SK-N-SH (cell line): ENCODE data around the gene CTSE. TPM values are rescaled to one million over a fixed set of nuclear protein-coding genes. Genes with fewer than 3 reads are reported as not detected.

Experiments
- CTCF ChIA-PET: fragments of 300-600, 350-600 bp; formaldehyde crosslinking; extraction: SDS; loops from one replicate; lab custom pipeline; 2021; lab: Yijun Ruan, JAX
- POLR2A ChIA-PET: fragments of 350-600 bp; sonication (Branson Sonifier 250); formaldehyde crosslinking; extraction: SDS; loops from one replicate; lab custom pipeline; 2020; ENCODE audit warnings: antibody characterized with exemption, inconsistent platforms; lab: Yijun Ruan, JAX
- DNase-seq: peaks from one replicate; pipeline ENCODE4 v3.0.0; 2012
- H2AFZ ChIP-seq: fragments of 200-600 bp; sonication (generic); 2 replicates; pipeline ENCODE4 v1.8.1; 2016; ENCODE audit warnings: antibody characterized with exemption, mild to moderate bottlenecking, low read depth
- H3F3A ChIP-seq: fragments of 200-600 bp; sonication (generic); replicated peaks from 2 replicates; pipeline ENCODE3; 2016; ENCODE audit warnings: antibody characterized with exemption, mild to moderate bottlenecking; ENCODE audit not compliant: insufficient read depth
- H3K27ac ChIP-seq, 2 experiments: fragments of 200-500 bp in 1 of 2; fragments of 200-600 bp in 1 of 2; sonication (Bioruptor generic) in 1 of 2; sonication (generic), shearing (Covaris generic) in 1 of 2; 2 replicates each; pipeline versions ENCODE4 v1.5.1 to v1.6.1; 2014 to 2016; ENCODE audit warnings: low read depth in 2 of 2, inconsistent platforms in 1 of 2, low read length in 1 of 2, mild to moderate bottlenecking in 1 of 2, mixed read lengths in 1 of 2
- H3K27me3 ChIP-seq: fragments of 200-600 bp; sonication (generic), shearing (Covaris generic); 2 replicates; pipeline ENCODE4 v1.6.1; 2016; ENCODE audit warnings: mixed run types; ENCODE audit not compliant: insufficient read depth
- H3K36me3 ChIP-seq, 2 experiments: fragments of 200-500 bp in 1 of 2; fragments of 200-600 bp in 1 of 2; sonication (Bioruptor generic) in 1 of 2; sonication (generic) in 1 of 2; replicated peaks in 1 of 2; 2 replicates each; pipeline versions ENCODE3 to v1.5.1; 2014 to 2016; ENCODE audit warnings: low read length in 1 of 2, mild to moderate bottlenecking in 1 of 2; ENCODE audit not compliant: insufficient read depth in 2 of 2, control insufficient read depth in 1 of 2
- H3K4me1 ChIP-seq, 2 experiments: fragments of 200-500 bp in 1 of 2; fragments of 200-600 bp in 1 of 2; sonication (Bioruptor generic) in 1 of 2; sonication (generic), shearing (Covaris generic) in 1 of 2; 2 replicates each; pipeline versions ENCODE4 v1.5.1 to v1.6.1; 2014 to 2016; ENCODE audit warnings: low read depth in 1 of 2, low read length in 1 of 2, mixed run types in 1 of 2; ENCODE audit not compliant: insufficient read depth in 2 of 2, control insufficient read depth in 1 of 2
- H3K4me2 ChIP-seq: fragments of 200-600 bp; sonication (generic), shearing (Covaris generic); 2 replicates; pipeline ENCODE4 v1.6.1; 2017; ENCODE audit warnings: mixed run types
- H3K4me3 ChIP-seq, 2 experiments: fragments of 200-500 bp in 1 of 2; fragments of 200-600 bp in 1 of 2; sonication (Bioruptor generic) in 1 of 2; sonication (generic), shearing (Covaris generic) in 1 of 2; 2 replicates each; pipeline versions ENCODE4 v1.5.1 to v1.8.1; 2014 to 2016; ENCODE audit warnings: low read depth in 2 of 2, inconsistent platforms in 1 of 2, low read length in 1 of 2, mild to moderate bottlenecking in 1 of 2, mixed read lengths in 1 of 2, moderate library complexity in 1 of 2
- H3K79me2 ChIP-seq: fragments of 200-600 bp; sonication (generic); 2 replicates; pipeline ENCODE4 v1.8.1; 2017; ENCODE audit warnings: mild to moderate bottlenecking; ENCODE audit not compliant: insufficient read depth
- H3K9ac ChIP-seq: fragments of 200-600 bp; sonication (generic); 2 replicates; pipeline ENCODE4 v1.6.1; 2017; ENCODE audit warnings: mixed run types
- H3K9me2 ChIP-seq: fragments of 200-600 bp; sonication (generic); 2 replicates; pipeline ENCODE4 v1.6.1; 2017; ENCODE audit warnings: mixed run types
- H3K9me3 ChIP-seq: fragments of 200-600 bp; sonication (generic); 2 replicates; pipeline ENCODE4 v1.6.1; 2017; ENCODE audit warnings: mixed run types, mild to moderate bottlenecking, moderate library complexity
- H4K20me1 ChIP-seq: fragments of 200-600 bp; sonication (generic); 2 replicates; pipeline ENCODE4 v1.6.1; 2017; ENCODE audit warnings: mild to moderate bottlenecking, mixed run types; ENCODE audit not compliant: insufficient read depth
- CHD2 ChIP-seq: fragments of 150-350 bp; IDR thresholded peaks from 2 replicates; pipeline ENCODE4 v1.6.1; 2018; ENCODE audit warnings: low read length; ENCODE audit not compliant: partially characterized antibody
- EP300 ChIP-seq, 2 experiments: IDR thresholded peaks; 2 replicates each; pipeline versions ENCODE4 v1.4.0 to v1.6.1; 2012; ENCODE audit warnings: borderline replicate concordance in 1 of 2, low read depth in 1 of 2, low read length in 1 of 2
- FOSL2 ChIP-seq: IDR thresholded peaks from 2 replicates; pipeline ENCODE4 v1.4.0; 2012; ENCODE audit warnings: low read depth, mild to moderate bottlenecking, moderate library complexity, borderline replicate concordance
- FOXJ3 ChIP-seq: sonication (generic); formaldehyde crosslinking; IDR thresholded peaks from 2 replicates; pipeline ENCODE4 v1.5.1; 2020; ENCODE audit warnings: mild to moderate bottlenecking, missing genetic modification reagents
- FOXM1 ChIP-seq: IDR thresholded peaks from 2 replicates; pipeline ENCODE4 v1.4.0; 2012; ENCODE audit warnings: low read depth, mild to moderate bottlenecking
- GABPA ChIP-seq: IDR thresholded peaks from 2 replicates; pipeline ENCODE4 v1.4.0; 2012; ENCODE audit warnings: low read depth, mild to moderate bottlenecking
- GATA2 ChIP-seq: sonication (generic); formaldehyde crosslinking; IDR thresholded peaks from 2 replicates; pipeline ENCODE4 v1.5.0; 2020; ENCODE audit warnings: mild to moderate bottlenecking, missing genetic modification reagents
- JUND ChIP-seq: IDR thresholded peaks from 2 replicates; pipeline ENCODE4 v1.4.0; 2012
- MXI1 ChIP-seq: IDR thresholded peaks from 2 replicates; pipeline ENCODE4 v1.6.1; 2012; ENCODE audit warnings: mild to moderate bottlenecking, low read depth, low read length, improper control_type of control experiment
- NRF1 ChIP-seq: IDR thresholded peaks from 2 replicates; pipeline ENCODE4 v1.6.1; 2012; ENCODE audit warnings: low read depth, mild to moderate bottlenecking, low read length
- POLR2AphosphoS5 ChIP-seq: IDR thresholded peaks from 2 replicates; pipeline ENCODE4 v1.6.1; 2012; ENCODE audit warnings: low read depth, low read length
- RAD21 ChIP-seq: IDR thresholded peaks from 2 replicates; pipeline ENCODE4 v1.6.1; 2012; ENCODE audit warnings: mild to moderate bottlenecking, low read length
- RFX5 ChIP-seq: IDR thresholded peaks from 2 replicates; pipeline ENCODE4 v1.6.1; 2012; ENCODE audit warnings: mild to moderate bottlenecking, improper control_type of control experiment, low read length
- RXRA ChIP-seq: IDR thresholded peaks from 2 replicates; pipeline ENCODE4 v1.4.0; 2012; ENCODE audit warnings: low read depth, mild to moderate bottlenecking, borderline replicate concordance
- TAF1 ChIP-seq: IDR thresholded peaks from 2 replicates; pipeline ENCODE4 v1.6.1; 2012; ENCODE audit warnings: low read depth, mild to moderate bottlenecking, low read length, moderate library complexity, borderline replicate concordance
- YY1 ChIP-seq: IDR thresholded peaks from 2 replicates; pipeline ENCODE4 v1.4.0; 2012; ENCODE audit warnings: low read depth, mild to moderate bottlenecking
- WGBS: methylation state at CpG from one replicate; pipeline ENCODE4 v1.1.6; 2017; ENCODE audit warnings: low lambda C conversion rate; 5-methylcytosine and 5-hydroxymethylcytosine counted together
- polyA plus RNA-seq, 3 experiments: library from polyadenylated mRNA; depleted of rRNA; stranded (reverse); fragments of >200 nt; gene quantifications; 2 replicates each; pipeline ENCODE4 v1.2.3, GENCODE V29; 2012
- TF ChIP-seq, protein P1 (sequence below): IDR thresholded peaks from 2 replicates; pipeline ENCODE4; 2012
- TF ChIP-seq, protein P2 (sequence below): fragments of 150-350 bp; IDR thresholded peaks from 2 replicates; pipeline ENCODE4 v1.6.1; 2017; ENCODE audit warnings: antibody characterized with exemption, low read length, low read depth, borderline replicate concordance
- TF ChIP-seq, protein P3 (sequence below): fragments of 200-600 bp; sonication (generic); IDR thresholded peaks from 2 replicates; pipeline ENCODE4 v1.6.1; 2017; ENCODE audit warnings: antibody characterized with exemption, mild to moderate bottlenecking, moderate library complexity
- TF ChIP-seq, protein P4 (sequence below): fragments of 150-350 bp; IDR thresholded peaks from 2 replicates; pipeline ENCODE4 v1.6.1; 2016; ENCODE audit warnings: mild to moderate bottlenecking, low read depth, low read length

Gene CTSE
- polyA plus RNA-seq, 1 of the 3 experiments (the other 2 are of a cell fraction) = not detected

DNA sequence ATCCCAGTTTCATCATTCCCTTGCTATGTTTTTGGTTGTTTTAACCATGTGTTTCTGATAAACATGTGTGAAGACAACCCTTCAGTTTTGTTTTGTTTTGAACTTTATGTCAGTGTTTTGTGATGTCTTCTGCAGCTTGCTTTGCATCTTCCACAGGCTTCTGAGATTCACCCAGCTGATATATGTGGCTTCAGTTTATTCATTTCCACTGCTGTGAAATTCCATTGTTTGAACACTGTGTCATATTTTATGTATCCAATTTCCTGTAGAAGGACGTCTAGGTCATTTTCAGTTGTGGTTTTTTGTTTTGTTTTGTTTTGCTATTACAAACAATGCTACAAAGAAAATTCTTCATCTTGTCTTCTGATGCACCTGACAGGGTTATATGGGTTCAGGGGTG, 53.2 kb downstream of the CTSE start (continued):
- TF ChIP-seq, protein P1, sequence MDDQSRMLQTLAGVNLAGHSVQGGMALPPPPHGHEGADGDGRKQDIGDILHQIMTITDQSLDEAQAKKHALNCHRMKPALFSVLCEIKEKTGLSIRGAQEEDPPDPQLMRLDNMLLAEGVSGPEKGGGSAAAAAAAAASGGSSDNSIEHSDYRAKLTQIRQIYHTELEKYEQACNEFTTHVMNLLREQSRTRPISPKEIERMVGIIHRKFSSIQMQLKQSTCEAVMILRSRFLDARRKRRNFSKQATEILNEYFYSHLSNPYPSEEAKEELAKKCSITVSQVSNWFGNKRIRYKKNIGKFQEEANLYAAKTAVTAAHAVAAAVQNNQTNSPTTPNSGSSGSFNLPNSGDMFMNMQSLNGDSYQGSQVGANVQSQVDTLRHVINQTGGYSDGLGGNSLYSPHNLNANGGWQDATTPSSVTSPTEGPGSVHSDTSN = no peak
- TF ChIP-seq POLR2AphosphoS5 = no peak

DNA sequence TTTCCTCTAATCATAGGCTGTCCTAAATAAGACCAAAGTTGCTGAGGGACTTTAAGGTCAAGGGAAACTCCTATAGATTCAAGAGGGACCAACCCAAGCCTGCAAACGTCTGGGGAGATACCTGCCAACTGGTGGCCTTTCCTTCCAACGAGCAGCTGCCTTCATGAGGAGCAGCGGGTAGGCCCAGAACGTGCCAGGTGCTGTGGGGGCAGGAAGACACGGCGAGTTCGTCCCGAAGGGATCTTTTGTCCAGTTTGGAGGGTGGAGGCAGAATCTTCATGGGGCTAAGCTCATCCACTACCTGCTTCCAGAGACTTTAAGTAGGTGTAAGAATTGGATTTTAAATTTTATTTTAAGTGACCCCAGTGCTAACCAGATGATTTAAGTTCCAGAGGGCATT, 54.5 kb downstream of the CTSE start:
- no peak overlapping the region for H2AFZ ChIP-seq
- DNase-seq = no peak
- no peaks in the 10 kb centered on the region for H3K79me2 ChIP-seq
- POLR2A ChIA-PET = no interaction called here
- no peaks in the 10 kb centered on the region for H3F3A ChIP-seq
- no peaks in the 10 kb centered on the region for H3K9me3 ChIP-seq
- TF ChIP-seq CHD2 = no peak
- TF ChIP-seq, protein P2, sequence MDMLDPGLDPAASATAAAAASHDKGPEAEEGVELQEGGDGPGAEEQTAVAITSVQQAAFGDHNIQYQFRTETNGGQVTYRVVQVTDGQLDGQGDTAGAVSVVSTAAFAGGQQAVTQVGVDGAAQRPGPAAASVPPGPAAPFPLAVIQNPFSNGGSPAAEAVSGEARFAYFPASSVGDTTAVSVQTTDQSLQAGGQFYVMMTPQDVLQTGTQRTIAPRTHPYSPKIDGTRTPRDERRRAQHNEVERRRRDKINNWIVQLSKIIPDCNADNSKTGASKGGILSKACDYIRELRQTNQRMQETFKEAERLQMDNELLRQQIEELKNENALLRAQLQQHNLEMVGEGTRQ = no peak
- TF ChIP-seq YY1 = no peak
- no peak for TF ChIP-seq RFX5
- no peak for TF ChIP-seq RXRA
- TF ChIP-seq POLR2AphosphoS5 = no peak
- no peak for TF ChIP-seq RAD21
- TF ChIP-seq NRF1 = no peak
- TF ChIP-seq, protein P3, sequence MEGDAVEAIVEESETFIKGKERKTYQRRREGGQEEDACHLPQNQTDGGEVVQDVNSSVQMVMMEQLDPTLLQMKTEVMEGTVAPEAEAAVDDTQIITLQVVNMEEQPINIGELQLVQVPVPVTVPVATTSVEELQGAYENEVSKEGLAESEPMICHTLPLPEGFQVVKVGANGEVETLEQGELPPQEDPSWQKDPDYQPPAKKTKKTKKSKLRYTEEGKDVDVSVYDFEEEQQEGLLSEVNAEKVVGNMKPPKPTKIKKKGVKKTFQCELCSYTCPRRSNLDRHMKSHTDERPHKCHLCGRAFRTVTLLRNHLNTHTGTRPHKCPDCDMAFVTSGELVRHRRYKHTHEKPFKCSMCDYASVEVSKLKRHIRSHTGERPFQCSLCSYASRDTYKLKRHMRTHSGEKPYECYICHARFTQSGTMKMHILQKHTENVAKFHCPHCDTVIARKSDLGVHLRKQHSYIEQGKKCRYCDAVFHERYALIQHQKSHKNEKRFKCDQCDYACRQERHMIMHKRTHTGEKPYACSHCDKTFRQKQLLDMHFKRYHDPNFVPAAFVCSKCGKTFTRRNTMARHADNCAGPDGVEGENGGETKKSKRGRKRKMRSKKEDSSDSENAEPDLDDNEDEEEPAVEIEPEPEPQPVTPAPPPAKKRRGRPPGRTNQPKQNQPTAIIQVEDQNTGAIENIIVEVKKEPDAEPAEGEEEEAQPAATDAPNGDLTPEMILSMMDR = no peak
- no peak for TF ChIP-seq GATA2 (CRISPR knock-in tag)
- no peak for TF ChIP-seq EP300 (IDR thresholded peaks at IDR 0.05; ENCODE audit: borderline replicate concordance in 1 of 2, low read depth in 1 of 2, low read length in 1 of 2)
- TF ChIP-seq, protein P4, sequence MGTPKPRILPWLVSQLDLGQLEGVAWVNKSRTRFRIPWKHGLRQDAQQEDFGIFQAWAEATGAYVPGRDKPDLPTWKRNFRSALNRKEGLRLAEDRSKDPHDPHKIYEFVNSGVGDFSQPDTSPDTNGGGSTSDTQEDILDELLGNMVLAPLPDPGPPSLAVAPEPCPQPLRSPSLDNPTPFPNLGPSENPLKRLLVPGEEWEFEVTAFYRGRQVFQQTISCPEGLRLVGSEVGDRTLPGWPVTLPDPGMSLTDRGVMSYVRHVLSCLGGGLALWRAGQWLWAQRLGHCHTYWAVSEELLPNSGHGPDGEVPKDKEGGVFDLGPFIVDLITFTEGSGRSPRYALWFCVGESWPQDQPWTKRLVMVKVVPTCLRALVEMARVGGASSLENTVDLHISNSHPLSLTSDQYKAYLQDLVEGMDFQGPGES = no peak
- no peak for TF ChIP-seq FOXM1
- no peak for TF ChIP-seq FOXJ3
- no peak for TF ChIP-seq FOSL2
- no peak for TF ChIP-seq GABPA
- no peak for TF ChIP-seq MXI1
- no peak for TF ChIP-seq JUND
- no peak for TF ChIP-seq TAF1
- no peaks in the 10 kb centered on the region for H3K27me3 ChIP-seq
- no peaks in the 10 kb centered on the region for H3K4me1 ChIP-seq
- no peaks in the 10 kb centered on the region for H3K36me3 ChIP-seq
- no peak overlapping the region for H3K4me3 ChIP-seq
- no peaks in the 10 kb centered on the region for H3K9me2 ChIP-seq
- CTCF ChIA-PET = interaction anchor here (2.2 to 6.3 kb wide), 4 partner anchors 8 to 177 kb away, joined by 8 to 62 read pairs (median 18); no protein-coding TSS in a partner anchor
- H3K27ac ChIP-seq = no peak overlapping the region
- H3K4me2 ChIP-seq = no peak overlapping the region
- WGBS = 71% methylated on average over 8 of the region's 8 CpGs
- no peak overlapping the region for H3K9ac ChIP-seq
- H4K20me1 ChIP-seq = no peaks in the 10 kb centered on the region
